Measurements from ENCODE around the gene LSM10.

Gene LSM10

GRCh38 chr1:36397378-36398230 is at the start of gene LSM10:
Gene LSM10 (minus strand): TSS chr1:36397908. CDS start chr1:36394129, 3,779 bp downstream.
- peak; percentile 87 for DNase-seq

GRCh38 chr1:36447450-36447849 is 49.7 kb upstream of the LSM10 start:
- no peak for DNase-seq

GRCh38 chr1:36446746-36447145 is 49.0 kb upstream of the LSM10 start:
- no peak for DNase-seq

- DNase-seq = no peak
These were observed 48.6 kb upstream of the LSM10 start for GRCh38 chr1:36446271-36446670.

- DNase-seq = no peak
These were observed 45.6 kb upstream of the LSM10 start for GRCh38 chr1:36443297-36443696.

- DNase-seq = no peak
These were observed 44.6 kb upstream of the LSM10 start for GRCh38 chr1:36442337-36442736.

- DNase-seq = no peak
These were observed 42.9 kb upstream of the LSM10 start for GRCh38 chr1:36440646-36441045.

GRCh38 chr1:36440044-36440443 is 42.3 kb upstream of the LSM10 start:
- DNase-seq = no peak

- no peak for DNase-seq
These were observed 41.0 kb upstream of the LSM10 start for GRCh38 chr1:36438715-36439114.

GRCh38 chr1:36436821-36437220 is 39.1 kb upstream of the LSM10 start:
- no peak for DNase-seq

GRCh38 chr1:36433102-36433501 is 35.4 kb upstream of the LSM10 start:
- no peak for DNase-seq

- DNase-seq = no peak
These were observed 34.9 kb upstream of the LSM10 start for GRCh38 chr1:36432616-36433015.

- DNase-seq = no peak
These were observed 28.1 kb upstream of the LSM10 start for GRCh38 chr1:36425791-36426190.

- no peak for DNase-seq
These were observed 23.9 kb upstream of the LSM10 start for GRCh38 chr1:36421649-36422048.

- peak; percentile 56 for DNase-seq
These were observed 23.2 kb upstream of the LSM10 start for GRCh38 chr1:36420836-36421317.

- no peak for DNase-seq
These were observed 22.7 kb upstream of the LSM10 start for GRCh38 chr1:36420409-36420808.

GRCh38 chr1:36419569-36419968 is 21.9 kb upstream of the LSM10 start:
- DNase-seq = no peak

GRCh38 chr1:36419140-36419539 is 21.4 kb upstream of the LSM10 start:
- DNase-seq = no peak

- no peak for DNase-seq
These were observed 20.2 kb upstream of the LSM10 start for GRCh38 chr1:36417931-36418330.

- no peak for DNase-seq
These were observed 18.1 kb upstream of the LSM10 start for GRCh38 chr1:36415661-36416326.

- DNase-seq = no peak
These were observed 16.7 kb upstream of the LSM10 start for GRCh38 chr1:36414384-36414783.

- peak; percentile 4 for DNase-seq
These were observed 14.3 kb upstream of the LSM10 start for GRCh38 chr1:36411674-36412648.

- DNase-seq = no peak
These were observed 10.8 kb upstream of the LSM10 start for GRCh38 chr1:36408479-36408878.
